IMR-90 (cell line): ENCODE data around the gene KCNT2. TPM values are rescaled to one million over a fixed set of nuclear protein-coding genes. Genes with fewer than 3 reads are reported as not detected.

Experiments
- ATAC-seq: fragments of 200-7000 bp; cut with Tn5 transposase; 2 replicates; pipeline ENCODE4 v1.9.1; 2020; ENCODE audit warnings: low read depth, mild to moderate bottlenecking, moderate library complexity
- BruUV-seq: library from RNA; stranded (reverse); fragments of 400-500 nt; replicated peaks from 2 replicates; lab custom pipeline; 2021; lab: Mats Ljungman, UMichigan
- CTCF ChIA-PET: fragments of 300-600 bp; formaldehyde crosslinking; extraction: SDS; loops from one replicate; lab custom pipeline; 2021; ENCODE audit warnings: antibody characterized with exemption; lab: Yijun Ruan, JAX
- POLR2A ChIA-PET: fragments of 300-600 bp; sonication (Branson Sonifier 250); formaldehyde crosslinking; loops from one replicate; lab custom pipeline; 2022; ENCODE audit warnings: antibody characterized with exemption; ENCODE audit not compliant: unreplicated experiment; lab: Charles Lee
- DNase-seq: peaks from one replicate; pipeline ENCODE4 v3.0.0; 2013
- H2AFZ ChIP-seq: replicated peaks from 2 replicates; pipeline ENCODE3; 2013; ENCODE audit warnings: low read length, mild to moderate bottlenecking; ENCODE audit not compliant: poor library complexity
- H2AK5ac ChIP-seq: 2 replicates; pipeline ENCODE4 v1.6.1; 2013; ENCODE audit warnings: low read depth, low read length, inconsistent platforms
- H2AK9ac ChIP-seq: replicated peaks from 2 replicates; pipeline ENCODE3; 2013; ENCODE audit warnings: mild to moderate bottlenecking, low read depth, low read length, moderate library complexity; ENCODE audit not compliant: poor library complexity
- H2BK120ac ChIP-seq: 2 replicates; pipeline ENCODE4 v1.6.1; 2013; ENCODE audit warnings: low read depth, low read length, inconsistent platforms
- H2BK15ac ChIP-seq: 3 replicates; pipeline ENCODE4 v1.6.1; 2013; ENCODE audit warnings: low read depth, low read length, inconsistent platforms
- H2BK20ac ChIP-seq: 2 replicates; pipeline ENCODE4 v1.6.1; 2013; ENCODE audit warnings: low read depth, mild to moderate bottlenecking, inconsistent platforms, low read length, moderate library complexity
- H2BK5ac ChIP-seq: 2 replicates; pipeline ENCODE4 v1.6.1; 2013; ENCODE audit warnings: mild to moderate bottlenecking, low read depth, low read length, inconsistent platforms; ENCODE audit not compliant: poor library complexity, severe bottlenecking
- H3K14ac ChIP-seq: replicated peaks from 2 replicates; pipeline ENCODE4 v1.6.1; 2013; ENCODE audit warnings: low read depth, low read length, inconsistent platforms
- H3K18ac ChIP-seq: 2 replicates; pipeline ENCODE4 v1.6.1; 2013; ENCODE audit warnings: low read depth, low read length, control low read depth
- H3K23ac ChIP-seq: 2 replicates; pipeline ENCODE4 v1.6.1; 2013; ENCODE audit warnings: low read depth, low read length, inconsistent platforms
- H3K27ac ChIP-seq: 2 replicates; pipeline ENCODE4 v1.5.1; 2013; ENCODE audit warnings: mild to moderate bottlenecking, control low read depth, low read length; ENCODE audit not compliant: insufficient read depth
- H3K27me3 ChIP-seq: 2 replicates; pipeline ENCODE4 v1.6.1; 2013; ENCODE audit warnings: low read length; ENCODE audit not compliant: control insufficient read depth, insufficient read depth
- H3K36me3 ChIP-seq: 2 replicates; pipeline ENCODE4 v1.6.1; 2013; ENCODE audit warnings: low read length, mixed read lengths; ENCODE audit not compliant: control insufficient read depth, insufficient read depth
- H3K4ac ChIP-seq: 2 replicates; pipeline ENCODE4 v1.6.1; 2013; ENCODE audit warnings: low read depth, low read length, inconsistent platforms
- H3K4me1 ChIP-seq: 2 replicates; pipeline ENCODE4 v1.6.1; 2013; ENCODE audit warnings: low read length, mixed read lengths; ENCODE audit not compliant: control insufficient read depth, insufficient read depth
- H3K4me2 ChIP-seq: 2 replicates; pipeline ENCODE4 v1.6.1; 2013; ENCODE audit warnings: low read depth, mild to moderate bottlenecking, control low read depth, low read length, moderate library complexity
- H3K4me3 ChIP-seq: 2 replicates; pipeline ENCODE4 v1.5.1; 2013; ENCODE audit warnings: low read depth, mild to moderate bottlenecking, control low read depth, low read length, moderate library complexity; ENCODE audit not compliant: insufficient read depth
- H3K56ac ChIP-seq: 2 replicates; pipeline ENCODE4 v1.6.1; 2013; ENCODE audit warnings: low read length, inconsistent platforms; ENCODE audit not compliant: insufficient read depth; ENCODE audit errors: extremely low read depth
- H3K79me1 ChIP-seq, 2 experiments: 2 replicates each; pipeline ENCODE4 v1.6.1; 2013; ENCODE audit warnings: low read length in 2 of 2, inconsistent platforms in 1 of 2, low read depth in 1 of 2
- H3K9ac ChIP-seq: 2 replicates; pipeline ENCODE4 v1.6.1; 2013; ENCODE audit warnings: low read depth, low read length, control low read depth
- H3K9me1 ChIP-seq: 2 replicates; pipeline ENCODE4 v1.6.1; 2013; ENCODE audit warnings: low read length, inconsistent platforms; ENCODE audit not compliant: insufficient read depth
- H3K9me3 ChIP-seq: 2 replicates; pipeline ENCODE4 v1.6.1; 2013; ENCODE audit warnings: low read length; ENCODE audit not compliant: control insufficient read depth, insufficient read depth
- H4K20me1 ChIP-seq: 2 replicates; pipeline ENCODE4 v1.6.1; 2013; ENCODE audit warnings: low read length, inconsistent platforms; ENCODE audit not compliant: insufficient read depth
- H4K5ac ChIP-seq: 2 replicates; pipeline ENCODE4 v1.6.1; 2013; ENCODE audit warnings: mild to moderate bottlenecking, low read depth, low read length, control low read depth
- H4K8ac ChIP-seq, 2 experiments: 2 replicates each; pipeline ENCODE4 v1.6.1; 2013; ENCODE audit warnings: low read depth in 2 of 2, low read length in 2 of 2, control low read depth in 1 of 2, inconsistent platforms in 1 of 2
- H4K91ac ChIP-seq: 2 replicates; pipeline ENCODE4 v1.6.1; 2013; ENCODE audit warnings: low read depth, low read length, inconsistent platforms; ENCODE audit not compliant: insufficient read depth
- BHLHE40 ChIP-seq: fragments of 150-350 bp; IDR thresholded peaks from 2 replicates; pipeline ENCODE4 v1.6.1; 2016; ENCODE audit warnings: mild to moderate bottlenecking, low read depth, low read length
- CEBPB ChIP-seq: IDR thresholded peaks from 2 replicates; pipeline ENCODE4 v1.6.1; 2012; ENCODE audit warnings: low read depth, low read length, improper control_type of control experiment
- MAFK ChIP-seq: IDR thresholded peaks from 2 replicates; pipeline ENCODE4 v1.6.1; 2012; ENCODE audit warnings: low read depth, low read length, improper control_type of control experiment
- MXI1 ChIP-seq: IDR thresholded peaks from 2 replicates; pipeline ENCODE4 v1.6.1; 2012; ENCODE audit warnings: low read depth, mild to moderate bottlenecking, low read length, moderate library complexity, borderline replicate concordance
- WGBS, 2 experiments: methylation state at CpG; one replicate each; pipeline versions ENCODE4 v1.1.5 to v1.1.7; 2013; ENCODE audit warnings: missing lambda C conversion rate in 2 of 2; ENCODE audit not compliant: insufficient read length in 1 of 2; ENCODE audit errors: extremely low coverage in 2 of 2; 5-methylcytosine and 5-hydroxymethylcytosine counted together
- dilution Hi-C: fragments of 300-500 bp; cut with HindIII; formaldehyde crosslinking; loops from one replicate; pipeline ENCODE4 v1.14.3; 2018; ENCODE audit warnings: low sequenced_read_pairs; ENCODE audit not compliant: unreplicated experiment
- in situ Hi-C: fragments of 300-500 bp; cut with MboI; formaldehyde crosslinking; loops from 3 replicates; pipeline ENCODE4 v1.14.3; 2019; ENCODE audit warnings: low sequenced_read_pairs, inconsistent platforms, mixed read lengths
- intact Hi-C: fragments of 100-400 bp; cut with micrococcal nuclease; formaldehyde crosslinking; loops from 2 replicates; pipeline ENCODE4 v1.10.0; 2022
- polyA plus RNA-seq, 3 experiments: library from polyadenylated mRNA; depleted of rRNA; stranded (reverse); fragments of >200 nt; gene quantifications; 2 replicates each; pipeline ENCODE4 v1.2.3, GENCODE V29; 2012; ENCODE audit warnings: low replicate concordance in 1 of 3
- total RNA-seq: library from RNA; depleted of rRNA; stranded (reverse); fragments of >200 nt; gene quantifications from 2 replicates; pipeline ENCODE4 v1.2.3, GENCODE V29; 2012

KCNT2 gene
- total and polyA plus RNA-seq, 2 of the 4 experiments (the other 2 are of a cell fraction): 0.22 to 0.72 TPM

DNA sequence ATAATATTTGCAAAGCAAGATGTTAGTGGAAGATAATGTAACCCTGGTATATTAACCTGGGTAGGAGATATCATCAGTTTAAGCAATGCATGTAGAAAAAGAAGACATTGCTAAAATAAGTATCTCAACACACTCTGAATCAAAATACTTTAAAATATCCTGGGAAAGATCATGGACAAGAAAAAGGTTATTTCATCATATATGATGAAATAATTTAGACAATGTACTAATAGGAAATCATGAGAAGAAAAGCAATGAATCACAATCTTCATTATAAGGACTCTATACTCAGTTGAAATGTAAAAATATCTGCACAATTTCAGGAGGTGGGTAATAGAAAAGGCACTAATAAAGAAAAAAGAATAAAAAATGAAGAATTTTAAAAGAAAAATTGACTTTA lies 158.8 kb downstream of the KCNT2 start (continued):
- TF ChIP-seq MAFK (no peak), CEBPB (no peak), MXI1 (no peak)

- dilution Hi-C loops: no loop called here
- no TSS peak for BruUV-seq
Observed at GRCh38 chr1:196445775-196446174, 162.5 kb downstream of the KCNT2 start.

More at GRCh38 chr1:196445775-196446174, 162.5 kb downstream of the KCNT2 start:
- Histone ChIP-seq H4K8ac (no peak overlapping the region), H3K9ac (no peak overlapping the region), H2AFZ (no peak overlapping the region), H3K9me1 (no peaks in the 10 kb centered on the region), H3K18ac (no peak overlapping the region), H3K79me1 (no peaks in the 10 kb centered on the region), H4K20me1 (no peaks in the 10 kb centered on the region), H4K5ac (no peak overlapping the region), H4K91ac (no peak overlapping the region), H3K56ac (no peak overlapping the region), H3K9me3 (no peaks in the 10 kb centered on the region), H3K4me2 (no peak overlapping the region), H3K4ac (no peak overlapping the region), H2BK5ac (no peak overlapping the region), H3K14ac (no peak overlapping the region), H3K4me1 (no peaks in the 10 kb centered on the region), H3K23ac (no peak overlapping the region), H3K4me3 (no peak overlapping the region), H2AK9ac (no peak overlapping the region), H2BK20ac (no peak overlapping the region), H2BK120ac (no peak overlapping the region), H2AK5ac (no peak overlapping the region), H3K36me3 (no peaks in the 10 kb centered on the region), H3K27ac (no peak overlapping the region), H2BK15ac (no peak overlapping the region), H3K27me3 (no peaks in the 10 kb centered on the region)
- CTCF ChIA-PET: no interaction called here
- intact Hi-C loops (no loop called here), in situ Hi-C loops (no loop called here)
- POLR2A ChIA-PET: no interaction called here
- WGBS, 2 experiments: no CpG with 5 or more reads among the region's 1 CpG
- DNase-seq: no peak
- ATAC-seq: no peak
- TF ChIP-seq MAFK (no peak), BHLHE40 (no peak), MXI1 (no peak)
